ENCODE measurements around the gene SYNPO.

SYNPO gene

DNA sequence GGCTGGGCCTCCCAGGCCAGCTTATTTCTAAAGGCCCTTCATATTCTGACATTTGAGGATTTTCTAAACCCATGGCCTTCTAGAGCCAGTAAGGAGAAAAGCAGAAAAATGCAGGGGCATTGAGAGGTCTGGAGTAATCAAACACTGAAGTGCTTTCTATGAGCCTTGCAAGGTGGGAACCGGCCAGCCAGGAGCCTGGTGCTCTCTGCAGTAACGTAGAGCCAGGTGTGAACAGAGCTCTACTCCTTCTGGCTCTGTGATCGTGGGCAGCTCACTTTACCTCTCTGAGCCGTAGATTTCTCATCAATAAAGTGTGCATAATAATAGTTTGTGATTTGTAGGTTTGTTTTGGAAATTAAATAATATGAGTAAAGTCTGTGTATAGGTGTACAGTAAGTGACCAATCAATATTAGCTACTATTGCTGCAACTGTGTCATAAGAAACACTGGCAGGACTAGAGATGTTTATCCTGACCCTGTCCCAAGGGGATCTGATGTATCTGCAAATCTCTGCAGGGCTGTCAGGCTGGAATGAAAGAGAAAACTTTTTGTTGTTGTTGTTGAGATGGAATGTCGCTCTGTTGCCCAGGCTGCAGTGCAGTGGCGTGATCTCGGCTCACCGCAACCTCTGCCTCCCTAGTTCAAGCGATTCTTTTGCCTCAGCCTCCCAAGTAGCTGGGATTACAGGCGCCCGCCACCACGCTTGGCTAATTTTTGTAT is 2.7 kb downstream of the SYNPO start:
- DNase-seq = no peak

GRCh38 chr5:150644058-150644457 is 3.6 kb downstream of the SYNPO start:
- no peak for DNase-seq

- no peak for DNase-seq
Measured at GRCh38 chr5:150644514-150644913, 4.1 kb downstream of the SYNPO start.

DNA sequence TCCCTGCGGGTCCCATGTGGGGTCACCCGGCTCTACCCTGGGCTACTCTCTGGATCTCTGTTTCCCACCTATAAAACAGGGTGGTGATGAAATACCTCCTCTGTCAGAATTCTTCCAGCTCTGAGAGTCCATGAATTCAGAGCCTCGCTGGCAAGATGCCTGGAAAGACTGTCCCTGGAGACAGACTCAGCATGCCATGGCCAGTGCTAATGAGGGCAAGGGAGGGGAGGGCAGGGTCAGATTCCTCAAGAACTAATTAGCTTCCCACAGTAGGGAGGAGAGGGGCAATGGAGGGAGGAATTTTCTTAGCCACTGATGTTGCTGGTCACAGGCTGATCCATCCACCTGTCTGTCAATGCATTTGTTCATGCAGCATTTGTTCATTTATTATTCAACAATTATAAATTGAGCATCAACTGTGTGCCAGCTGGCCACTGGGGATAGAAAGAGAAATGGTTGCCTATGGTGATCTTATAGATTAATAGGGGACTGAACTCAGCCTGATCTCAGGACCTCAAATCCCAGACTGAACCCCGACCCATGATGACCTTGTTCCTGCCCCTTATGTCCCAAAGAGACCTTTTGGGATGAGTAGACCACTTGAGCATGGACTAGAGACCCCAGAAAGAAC is 4.7 kb downstream of the SYNPO start:
- DNase-seq = no peak

GRCh38 chr5:150647275-150648251 is 7.1 kb downstream of the SYNPO start:
- DNase-seq = no peak

DNA sequence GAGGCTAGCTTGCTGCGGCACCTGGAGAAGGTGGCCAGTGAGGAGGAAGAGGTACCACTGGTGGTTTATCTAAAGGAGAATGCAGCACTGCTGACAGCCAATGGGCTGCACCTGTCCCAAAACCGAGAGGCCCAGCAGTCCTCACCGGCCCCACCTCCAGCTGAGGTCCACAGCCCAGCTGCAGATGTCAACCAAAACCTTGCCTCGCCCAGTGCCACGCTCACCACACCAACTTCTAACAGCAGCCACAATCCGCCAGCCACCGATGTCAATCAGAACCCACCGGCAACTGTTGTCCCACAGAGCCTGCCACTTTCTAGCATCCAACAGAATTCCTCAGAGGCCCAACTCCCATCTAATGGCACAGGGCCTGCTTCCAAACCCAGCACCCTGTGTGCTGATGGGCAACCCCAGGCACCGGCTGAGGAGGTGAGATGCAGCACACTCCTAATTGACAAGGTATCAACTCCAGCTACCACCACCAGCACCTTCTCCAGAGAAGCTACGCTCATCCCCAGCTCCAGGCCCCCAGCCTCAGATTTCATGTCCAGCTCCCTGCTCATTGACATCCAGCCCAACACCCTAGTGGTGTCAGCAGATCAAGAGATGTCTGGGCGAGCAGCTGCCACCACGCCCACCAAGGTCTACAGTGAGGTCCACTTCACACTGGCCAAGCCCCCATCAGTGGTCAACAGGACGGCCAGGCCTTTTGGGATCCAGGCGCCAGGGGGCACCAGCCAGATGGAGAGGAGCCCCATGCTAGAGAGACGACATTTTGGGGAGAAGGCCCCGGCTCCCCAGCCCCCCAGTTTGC is 8.0 kb downstream of the SYNPO start:
- no peak for DNase-seq

- no peak for DNase-seq
Measured at GRCh38 chr5:150649108-150650020, 8.9 kb downstream of the SYNPO start.

GRCh38 chr5:150650021-150651006 is 9.9 kb downstream of the SYNPO start:
- no peak for DNase-seq

DNA sequence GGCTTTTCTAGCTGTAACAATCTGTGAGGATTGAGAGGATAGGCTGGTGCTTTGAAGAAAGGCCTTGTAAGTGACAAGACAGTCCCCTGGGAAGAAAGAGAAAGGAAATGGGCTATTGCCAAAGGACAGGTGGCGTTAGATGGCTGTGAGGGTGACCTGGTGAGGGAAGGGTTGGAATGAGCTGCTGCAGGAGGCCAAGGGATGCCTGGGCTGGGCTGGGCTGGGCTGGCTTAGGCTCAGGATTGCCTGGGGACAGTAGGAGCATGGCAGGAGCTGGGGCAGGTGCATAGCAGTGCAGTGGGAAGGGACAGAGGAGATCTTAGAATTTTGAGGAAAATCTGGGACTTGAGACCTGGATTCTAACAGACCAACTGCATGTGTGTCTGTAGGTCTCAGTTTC is 10.9 kb downstream of the SYNPO start:
- no peak for DNase-seq

DNA sequence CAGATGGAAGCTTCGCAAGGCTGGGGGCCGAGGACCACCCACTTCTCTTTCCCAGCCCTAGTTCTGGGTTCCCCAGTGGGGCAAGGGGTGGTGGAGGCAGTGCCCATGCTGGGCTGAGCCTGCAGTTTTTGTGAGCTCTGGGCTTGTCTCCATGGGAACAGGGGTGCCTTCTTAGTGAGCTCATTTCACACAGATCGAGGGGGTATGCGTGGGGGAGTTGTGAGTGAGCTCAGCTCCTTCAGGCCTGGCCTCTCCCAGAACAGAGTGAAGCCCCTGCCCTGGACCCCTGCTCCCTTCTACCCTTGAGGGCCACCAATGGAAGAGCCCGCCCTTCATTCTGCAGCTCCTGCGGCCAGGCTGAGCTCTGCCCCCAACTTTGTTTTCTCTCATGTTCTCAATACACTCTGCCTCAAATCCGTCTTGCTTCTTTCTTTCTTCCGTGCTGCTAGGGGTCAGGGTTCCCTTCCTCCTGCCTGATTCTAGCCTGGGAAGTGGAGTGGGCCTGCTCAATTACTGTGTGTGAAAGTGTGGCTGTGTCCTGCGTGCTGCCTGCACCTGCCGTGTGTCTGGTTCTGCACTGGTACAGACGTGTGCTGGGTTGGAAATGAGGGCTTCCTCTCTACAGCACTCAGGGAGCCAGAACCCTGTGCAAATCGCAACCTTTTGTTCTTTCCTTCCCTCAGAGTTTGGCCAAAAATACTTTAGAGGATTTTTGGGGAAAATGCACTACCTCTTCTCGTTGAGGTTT is 11.6 kb downstream of the SYNPO start:
- no peak for DNase-seq

- DNase-seq = no peak
Measured at GRCh38 chr5:150653145-150653761, 12.8 kb downstream of the SYNPO start.

GRCh38 chr5:150653762-150654556 is 13.5 kb downstream of the SYNPO start:
- DNase-seq = no peak

DNA sequence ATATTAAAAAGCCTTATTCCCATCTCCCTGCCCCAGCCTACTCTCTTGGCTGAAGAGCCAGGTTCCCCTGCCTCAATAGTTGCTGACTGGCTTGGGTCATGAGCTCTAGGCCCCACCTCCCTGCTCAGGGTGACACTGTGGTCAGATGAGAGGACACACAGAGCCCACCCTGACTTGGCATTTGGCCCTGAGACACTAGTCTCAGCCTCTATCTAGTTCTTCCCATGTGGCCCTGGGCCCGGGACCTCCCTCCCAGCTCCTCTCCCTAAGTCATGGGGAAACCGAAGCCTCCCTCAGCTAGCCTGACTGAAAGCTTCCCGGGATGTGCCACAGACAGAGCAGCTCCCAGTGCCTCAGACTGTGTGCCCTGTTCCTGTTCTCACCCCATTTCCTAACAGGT is 14.8 kb downstream of the SYNPO start:
- DNase-seq = no peak

DNA sequence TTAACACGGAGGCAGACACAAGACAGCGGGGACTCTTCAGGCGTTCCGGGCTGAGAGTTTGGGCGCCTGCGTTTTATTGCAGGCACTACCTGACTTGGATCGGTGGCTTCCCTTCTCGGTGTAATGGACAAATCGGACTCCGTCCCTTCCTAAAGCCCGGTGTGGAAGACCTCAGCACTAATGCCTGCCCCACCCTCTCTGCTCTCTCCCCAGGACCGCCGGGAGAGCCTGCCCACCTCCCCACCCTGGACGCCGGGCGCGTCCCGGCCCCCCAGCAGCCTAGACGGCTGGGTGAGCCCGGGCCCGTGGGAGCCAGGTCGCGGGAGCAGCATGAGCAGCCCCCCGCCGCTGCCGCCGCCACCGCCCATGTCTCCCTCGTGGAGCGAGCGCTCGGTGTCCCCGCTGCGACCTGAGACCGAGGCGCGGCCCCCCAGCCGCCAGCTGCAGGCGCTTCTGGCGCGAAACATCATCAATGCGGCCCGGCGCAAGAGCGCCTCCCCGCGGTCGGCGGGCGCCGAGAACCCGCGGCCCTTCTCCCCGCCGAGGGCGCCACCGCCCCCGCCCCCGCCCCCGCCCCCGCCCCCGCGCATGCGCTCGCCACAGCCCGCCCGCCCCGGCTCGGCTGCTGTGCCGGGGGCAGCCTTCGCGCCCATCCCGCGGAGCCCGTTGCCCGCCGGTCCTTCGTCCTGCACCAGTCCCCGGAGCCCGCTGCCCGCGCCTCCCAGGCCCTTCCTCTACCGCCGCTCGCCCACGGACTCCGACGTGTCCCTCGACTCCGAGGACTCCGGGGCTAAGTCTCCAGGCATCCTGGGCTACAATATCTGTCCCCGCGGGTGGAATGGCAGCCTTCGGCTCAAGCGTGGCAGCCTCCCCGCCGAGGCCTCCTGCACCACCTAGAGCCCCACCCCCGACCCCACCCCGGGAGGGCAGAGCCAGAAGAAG is 16.0 kb downstream of the SYNPO start:
- peak; percentile 79 for DNase-seq

DNA sequence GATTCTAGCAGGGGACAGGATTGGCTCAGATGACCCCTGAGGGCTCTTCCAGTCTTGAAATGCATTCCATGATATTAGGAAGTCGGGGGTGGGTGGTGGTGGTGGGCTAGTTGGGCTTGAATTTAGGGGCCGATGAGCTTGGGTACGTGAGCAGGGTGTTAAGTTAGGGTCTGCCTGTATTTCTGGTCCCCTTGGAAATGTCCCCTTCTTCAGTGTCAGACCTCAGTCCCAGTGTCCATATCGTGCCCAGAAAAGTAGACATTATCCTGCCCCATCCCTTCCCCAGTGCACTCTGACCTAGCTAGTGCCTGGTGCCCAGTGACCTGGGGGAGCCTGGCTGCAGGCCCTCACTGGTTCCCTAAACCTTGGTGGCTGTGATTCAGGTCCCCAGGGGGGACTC is 17.7 kb downstream of the SYNPO start:
- DNase-seq = no peak

DNA sequence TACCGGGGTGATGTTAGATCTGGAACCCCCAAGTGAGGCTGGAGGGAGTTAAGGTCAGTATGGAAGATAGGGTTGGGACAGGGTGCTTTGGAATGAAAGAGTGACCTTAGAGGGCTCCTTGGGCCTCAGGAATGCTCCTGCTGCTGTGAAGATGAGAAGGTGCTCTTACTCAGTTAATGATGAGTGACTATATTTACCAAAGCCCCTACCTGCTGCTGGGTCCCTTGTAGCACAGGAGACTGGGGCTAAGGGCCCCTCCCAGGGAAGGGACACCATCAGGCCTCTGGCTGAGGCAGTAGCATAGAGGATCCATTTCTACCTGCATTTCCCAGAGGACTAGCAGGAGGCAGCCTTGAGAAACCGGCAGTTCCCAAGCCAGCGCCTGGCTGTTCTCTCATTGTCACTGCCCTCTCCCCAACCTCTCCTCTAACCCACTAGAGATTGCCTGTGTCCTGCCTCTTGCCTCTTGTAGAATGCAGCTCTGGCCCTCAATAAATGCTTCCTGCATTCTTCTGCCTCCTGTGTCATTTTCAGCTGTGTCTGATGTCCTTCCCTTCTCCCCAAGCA is 18.3 kb downstream of the SYNPO start:
- DNase-seq = no peak

Measured in T-helper 9 cell (primary cell).